GM13976 (cell line): ENCODE data around the gene UBE2QL1.

Source experiments
- DNase-seq: peaks from one replicate; pipeline ENCODE4 v3.0.0; 2012; ENCODE audit warnings: low spot score
- in situ Hi-C: fragments of 300-500 bp; cut with MboI; formaldehyde crosslinking; loops from one replicate; pipeline ENCODE4 v1.12.0; 2022; ENCODE audit warnings: low sequenced_read_pairs, mixed read lengths, inconsistent platforms; ENCODE audit not compliant: unreplicated experiment
- TF ChIP-seq, protein P1 (sequence below): IDR thresholded peaks from 2 replicates; pipeline ENCODE4 v1.5.1; 2012; ENCODE audit warnings: borderline replicate concordance, mild to moderate bottlenecking; ENCODE audit not compliant: insufficient read depth; ENCODE audit errors: extremely low read depth, missing control alignments, control extremely low read depth

UBE2QL1 gene

DNA sequence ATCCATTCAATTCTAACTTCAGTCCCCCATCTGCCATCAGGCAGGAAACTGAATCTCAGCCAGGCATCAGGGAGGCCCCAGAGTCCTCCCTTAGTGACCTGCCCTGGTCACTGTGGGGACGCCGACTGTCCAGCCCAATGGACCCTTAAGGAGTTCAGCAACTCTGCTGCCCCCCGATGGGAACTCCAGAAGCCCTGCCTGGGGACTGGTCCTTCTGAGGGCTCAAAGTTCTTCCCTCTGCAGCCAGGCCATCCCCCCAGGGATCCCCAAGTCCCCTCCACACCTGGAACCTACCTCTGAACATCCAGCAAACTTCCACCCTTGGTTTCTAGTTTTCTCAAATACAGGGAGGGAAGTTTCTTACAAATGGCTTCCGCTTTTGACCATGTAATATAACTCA, 76.8 kb downstream of the UBE2QL1 start:
- DNase-seq = peak; percentile 53
- TF ChIP-seq, protein P1, sequence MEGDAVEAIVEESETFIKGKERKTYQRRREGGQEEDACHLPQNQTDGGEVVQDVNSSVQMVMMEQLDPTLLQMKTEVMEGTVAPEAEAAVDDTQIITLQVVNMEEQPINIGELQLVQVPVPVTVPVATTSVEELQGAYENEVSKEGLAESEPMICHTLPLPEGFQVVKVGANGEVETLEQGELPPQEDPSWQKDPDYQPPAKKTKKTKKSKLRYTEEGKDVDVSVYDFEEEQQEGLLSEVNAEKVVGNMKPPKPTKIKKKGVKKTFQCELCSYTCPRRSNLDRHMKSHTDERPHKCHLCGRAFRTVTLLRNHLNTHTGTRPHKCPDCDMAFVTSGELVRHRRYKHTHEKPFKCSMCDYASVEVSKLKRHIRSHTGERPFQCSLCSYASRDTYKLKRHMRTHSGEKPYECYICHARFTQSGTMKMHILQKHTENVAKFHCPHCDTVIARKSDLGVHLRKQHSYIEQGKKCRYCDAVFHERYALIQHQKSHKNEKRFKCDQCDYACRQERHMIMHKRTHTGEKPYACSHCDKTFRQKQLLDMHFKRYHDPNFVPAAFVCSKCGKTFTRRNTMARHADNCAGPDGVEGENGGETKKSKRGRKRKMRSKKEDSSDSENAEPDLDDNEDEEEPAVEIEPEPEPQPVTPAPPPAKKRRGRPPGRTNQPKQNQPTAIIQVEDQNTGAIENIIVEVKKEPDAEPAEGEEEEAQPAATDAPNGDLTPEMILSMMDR = no peak
- in situ Hi-C loops = loop anchor here (25.0 kb wide), 1 partner anchor 638 kb away; no protein-coding TSS in a partner anchor

- peak; percentile 78 for DNase-seq
- in situ Hi-C loops = loop anchor here (25.0 kb wide), 1 partner anchor 639 kb away; no protein-coding TSS in a partner anchor
- TF ChIP-seq, protein P1 = peak; percentile 38
Measured at GRCh38 chr5:6525910-6526309, 77.3 kb downstream of the UBE2QL1 start.

DNA sequence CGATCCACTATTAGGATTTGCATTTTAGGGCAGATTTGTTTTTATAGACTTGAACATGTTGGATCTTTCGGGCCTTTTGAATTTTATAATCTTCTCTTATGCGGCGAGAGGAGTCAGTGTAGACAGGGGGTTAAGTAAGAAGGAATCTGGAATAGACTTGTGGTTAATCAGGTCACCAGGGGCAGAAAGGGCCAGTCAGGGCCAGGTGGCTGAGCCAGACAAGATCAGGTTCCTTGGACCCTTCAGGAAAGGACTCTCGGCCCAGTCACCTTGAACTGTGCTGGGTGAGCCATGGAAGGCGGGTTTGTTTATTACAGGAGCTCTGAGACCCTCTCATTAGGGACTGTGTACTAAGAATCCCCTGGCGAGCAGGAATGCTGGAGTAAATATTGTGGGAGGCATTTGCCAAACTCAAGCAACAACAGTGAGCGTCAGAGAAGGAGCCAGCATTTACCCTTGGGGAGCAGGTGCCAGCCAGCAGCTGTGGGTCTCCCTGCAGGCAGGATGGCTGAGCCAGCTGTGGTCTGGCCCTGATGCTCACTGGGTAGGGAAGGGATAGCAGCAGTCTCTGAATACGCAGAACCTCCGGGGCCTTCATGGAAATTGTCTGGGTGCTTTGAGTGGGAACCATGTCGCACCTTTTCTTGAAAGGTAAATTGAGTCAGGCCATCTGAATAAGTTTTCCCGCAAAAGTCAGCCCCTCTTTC, 79.2 kb downstream of the UBE2QL1 start:
- DNase-seq = no peak
- in situ Hi-C loops = loop anchor here (25.0 kb wide), 1 partner anchor 641 kb away; no protein-coding TSS in a partner anchor
- TF ChIP-seq, protein P1 = no peak

GRCh38 chr5:6535594-6535993, 86.9 kb downstream of the UBE2QL1 start:
- in situ Hi-C loops = loop anchor here (25.0 kb wide), 1 partner anchor 648 kb away; no protein-coding TSS in a partner anchor

DNA sequence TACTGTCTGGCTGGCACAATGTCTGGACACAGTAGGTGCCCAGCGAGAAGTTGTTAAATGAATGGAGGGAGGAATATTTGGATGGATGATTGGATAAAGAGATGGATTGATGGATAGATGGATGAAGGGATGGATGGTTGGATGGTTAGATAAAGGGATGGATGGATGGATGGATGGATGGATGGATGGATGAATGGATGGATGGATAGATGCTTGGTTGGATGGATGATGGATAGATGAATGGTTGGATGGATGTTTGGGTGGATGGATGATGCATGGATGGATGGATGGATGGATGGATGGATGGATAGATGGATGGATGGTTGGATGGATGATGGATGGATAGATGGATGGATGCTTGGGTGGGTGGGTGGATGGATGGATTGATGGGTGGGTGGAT, 90.4 kb downstream of the UBE2QL1 start:
- DNase-seq = no peak
- TF ChIP-seq, protein P1 = no peak
- in situ Hi-C loops = loop anchor here (25.0 kb wide), 1 partner anchor 652 kb away; no protein-coding TSS in a partner anchor

More at GRCh38 chr5:6535594-6535993, 86.9 kb downstream of the UBE2QL1 start:
- TF ChIP-seq, protein P1 = no peak
- DNase-seq = no peak

DNA sequence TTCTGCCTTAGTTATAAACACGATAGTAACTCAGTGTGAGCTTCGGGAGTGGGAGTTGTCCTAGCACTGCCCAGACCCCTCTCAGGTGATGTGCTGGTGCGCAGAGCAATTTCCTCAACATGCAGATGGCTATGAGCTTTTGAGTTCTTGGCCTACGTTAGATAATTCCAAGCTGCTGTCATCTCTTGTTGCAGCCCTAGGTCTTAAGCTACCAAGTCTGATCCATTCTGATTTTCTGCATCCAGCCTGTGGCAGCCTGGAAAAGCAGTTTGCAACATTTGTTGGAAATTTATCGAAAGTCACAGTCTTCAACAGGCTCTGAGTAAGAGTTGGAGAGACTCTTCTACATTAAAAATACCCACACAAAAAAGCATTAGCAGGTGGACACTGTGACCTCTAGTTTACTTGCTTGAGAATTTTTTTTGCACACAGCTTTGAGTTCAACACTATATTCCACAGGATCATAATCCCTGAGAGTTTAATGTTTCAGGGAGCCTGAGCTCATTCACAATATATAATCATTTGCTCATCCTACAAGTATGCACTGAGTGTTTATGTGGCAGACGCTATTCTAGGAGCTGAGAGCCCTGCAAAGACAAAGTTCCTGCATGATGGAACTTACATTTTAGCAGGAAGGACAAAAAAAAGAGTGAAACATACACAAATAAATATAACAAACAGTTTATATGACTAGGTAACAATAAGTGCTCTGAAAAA, 91.6 kb downstream of the UBE2QL1 start:
- TF ChIP-seq, protein P1 = no peak
- no peak for DNase-seq
- in situ Hi-C loops = loop anchor here (25.0 kb wide), 1 partner anchor 653 kb away; no protein-coding TSS in a partner anchor
